A673 (cell line): ENCODE results near the gene FGR. TPM values are rescaled to one million over a fixed set of nuclear protein-coding genes. Genes with fewer than 3 reads are reported as not detected.

Experiments used
- BruUV-seq: library from RNA; stranded (reverse); fragments of 400-500 nt; replicated peaks from 2 replicates; lab custom pipeline; 2021; lab: Mats Ljungman, UMichigan
- CTCF ChIA-PET: fragments of 300-600 bp; sonication (Branson Sonifier 250); formaldehyde crosslinking; loops from one replicate; lab custom pipeline; 2022; ENCODE audit warnings: antibody characterized with exemption; lab: Charles Lee
- POLR2A ChIA-PET: fragments of 300-600 bp; sonication (Branson Sonifier 250); formaldehyde crosslinking; loops from one replicate; lab custom pipeline; 2022; ENCODE audit warnings: antibody characterized with exemption; ENCODE audit not compliant: low non-redundant PET; lab: Charles Lee
- DNase-seq: peaks from one replicate; pipeline ENCODE4 v3.0.0-alpha.2; 2015; ENCODE audit warnings: low spot score
- H3K27ac ChIP-seq: fragments of 200-600 bp; sonication (generic); 2 replicates; pipeline ENCODE4 v1.5.1; 2016; ENCODE audit warnings: mixed run types, low read depth, mild to moderate bottlenecking, mixed read lengths, antibody characterized with exemption, low read length; ENCODE audit not compliant: poor library complexity, severe bottlenecking
- H3K27me3 ChIP-seq: fragments of 200-600 bp; sonication (generic); replicated peaks from 2 replicates; pipeline ENCODE4 v1.6.1; 2017; ENCODE audit warnings: mixed run types, low read depth, mild to moderate bottlenecking, mixed read lengths, antibody characterized with exemption, low read length; ENCODE audit not compliant: insufficient read depth, poor library complexity
- H3K36me3 ChIP-seq: fragments of 200-600 bp; sonication (generic); 2 replicates; pipeline ENCODE4 v1.6.1; 2016; ENCODE audit warnings: mixed run types, mild to moderate bottlenecking, mixed read lengths, antibody characterized with exemption, low read length; ENCODE audit not compliant: insufficient read depth, poor library complexity, severe bottlenecking
- H3K4me1 ChIP-seq: fragments of 200-600 bp; sonication (generic); 2 replicates; pipeline ENCODE4 v1.6.1; 2017; ENCODE audit warnings: mixed run types, mild to moderate bottlenecking, mixed read lengths, antibody characterized with exemption, low read length; ENCODE audit not compliant: insufficient read depth, poor library complexity, severe bottlenecking
- H3K4me3 ChIP-seq: fragments of 200-600 bp; sonication (generic); 2 replicates; pipeline ENCODE4 v1.5.1; 2016; ENCODE audit warnings: low read depth, mixed run types, mild to moderate bottlenecking, mixed read lengths, low read length; ENCODE audit not compliant: poor library complexity, severe bottlenecking
- H3K9me3 ChIP-seq: fragments of 200-600 bp; sonication (generic); 2 replicates; pipeline ENCODE4 v1.6.1; 2016; ENCODE audit warnings: mixed run types, low read depth, mild to moderate bottlenecking, mixed read lengths, antibody characterized with exemption, low read length; ENCODE audit not compliant: poor library complexity, severe bottlenecking
- EZH2 ChIP-seq: fragments of 200-600 bp; sonication (generic); IDR thresholded peaks from 2 replicates; pipeline ENCODE4 v1.6.1; 2017; ENCODE audit warnings: borderline replicate concordance, low read depth, mild to moderate bottlenecking, mixed read lengths, antibody characterized with exemption, low read length; ENCODE audit not compliant: poor library complexity, severe bottlenecking
- intact Hi-C: fragments of 100-400 bp; cut with micrococcal nuclease; formaldehyde crosslinking; loops from one replicate; pipeline ENCODE4 v1.10.0; 2022; ENCODE audit not compliant: unreplicated experiment
- total RNA-seq: library from RNA; stranded (reverse); gene quantifications from 2 replicates; pipeline ENCODE4 v1.2.3, GENCODE V29; 2021
- TF ChIP-seq, protein P1 (sequence below): fragments of 300-800, 200-600 bp; sonication (generic); conservative IDR thresholded peaks from 2 replicates; pipeline ENCODE4 v1.5.1; 2017; ENCODE audit warnings: low read depth, mild to moderate bottlenecking, antibody characterized with exemption, low read length, moderate library complexity, mixed read lengths

FGR gene
- total RNA-seq, 1 experiment from 2014 or later, result not detected

DNA sequence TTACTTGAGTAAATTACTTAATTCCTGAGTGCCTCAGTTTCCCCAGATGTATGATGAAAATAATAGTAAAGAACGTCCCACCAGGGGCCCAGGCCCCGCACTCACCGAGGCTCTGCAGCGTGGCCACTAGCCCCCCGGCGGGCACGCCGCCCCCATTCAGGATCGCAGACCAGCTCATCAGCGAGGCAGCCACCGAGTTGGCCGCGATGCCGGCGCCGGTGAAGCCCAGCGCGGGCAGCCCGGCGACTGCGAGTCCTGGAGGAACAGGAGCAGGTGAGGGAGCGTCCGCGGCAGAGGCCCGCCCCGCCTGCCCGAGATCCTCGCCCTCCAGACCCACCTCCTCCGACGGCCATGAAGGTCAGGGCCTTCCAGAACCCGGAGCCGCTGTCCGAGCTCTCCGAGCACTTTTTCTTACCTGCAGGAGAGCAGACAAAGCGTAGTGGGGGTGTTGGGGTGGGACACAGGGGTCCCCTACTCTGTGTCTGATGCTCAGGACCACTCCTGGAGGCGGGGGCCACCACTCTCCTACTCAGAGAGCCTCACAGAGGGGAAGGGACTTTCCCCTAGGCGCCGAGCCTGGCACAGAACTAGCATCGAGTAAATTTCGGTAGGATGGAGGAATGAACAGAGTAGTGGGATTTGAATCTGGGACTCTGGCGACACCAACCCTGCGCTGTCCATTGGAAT, 33.3 kb upstream of the FGR start:
- no peaks in the 10 kb centered on the region for H3K9me3 ChIP-seq
- no peak for TF ChIP-seq EZH2
- TF ChIP-seq, protein P1, sequence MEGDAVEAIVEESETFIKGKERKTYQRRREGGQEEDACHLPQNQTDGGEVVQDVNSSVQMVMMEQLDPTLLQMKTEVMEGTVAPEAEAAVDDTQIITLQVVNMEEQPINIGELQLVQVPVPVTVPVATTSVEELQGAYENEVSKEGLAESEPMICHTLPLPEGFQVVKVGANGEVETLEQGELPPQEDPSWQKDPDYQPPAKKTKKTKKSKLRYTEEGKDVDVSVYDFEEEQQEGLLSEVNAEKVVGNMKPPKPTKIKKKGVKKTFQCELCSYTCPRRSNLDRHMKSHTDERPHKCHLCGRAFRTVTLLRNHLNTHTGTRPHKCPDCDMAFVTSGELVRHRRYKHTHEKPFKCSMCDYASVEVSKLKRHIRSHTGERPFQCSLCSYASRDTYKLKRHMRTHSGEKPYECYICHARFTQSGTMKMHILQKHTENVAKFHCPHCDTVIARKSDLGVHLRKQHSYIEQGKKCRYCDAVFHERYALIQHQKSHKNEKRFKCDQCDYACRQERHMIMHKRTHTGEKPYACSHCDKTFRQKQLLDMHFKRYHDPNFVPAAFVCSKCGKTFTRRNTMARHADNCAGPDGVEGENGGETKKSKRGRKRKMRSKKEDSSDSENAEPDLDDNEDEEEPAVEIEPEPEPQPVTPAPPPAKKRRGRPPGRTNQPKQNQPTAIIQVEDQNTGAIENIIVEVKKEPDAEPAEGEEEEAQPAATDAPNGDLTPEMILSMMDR, result no peak
- peaks cover 9% of the 10 kb centered on the region for H3K4me1 ChIP-seq
- intact Hi-C loops, result loop anchor here (5.0 kb wide), 1 partner anchor 266 kb away; no protein-coding TSS in a partner anchor
- no peaks in the 10 kb centered on the region for H3K27me3 ChIP-seq
- ChIA-PET CTCF (interaction anchor here (0.5 kb wide), 1 partner anchor 21 kb away, joined by 4 read pairs; no protein-coding TSS in a partner anchor), POLR2A (no interaction called here)
- BruUV-seq, result no TSS peak
- H3K36me3 ChIP-seq, result no peaks in the 10 kb centered on the region
- H3K27ac ChIP-seq, result no peak overlapping the region
- H3K4me3 ChIP-seq, result no peak overlapping the region
- DNase-seq, result no peak

DNA sequence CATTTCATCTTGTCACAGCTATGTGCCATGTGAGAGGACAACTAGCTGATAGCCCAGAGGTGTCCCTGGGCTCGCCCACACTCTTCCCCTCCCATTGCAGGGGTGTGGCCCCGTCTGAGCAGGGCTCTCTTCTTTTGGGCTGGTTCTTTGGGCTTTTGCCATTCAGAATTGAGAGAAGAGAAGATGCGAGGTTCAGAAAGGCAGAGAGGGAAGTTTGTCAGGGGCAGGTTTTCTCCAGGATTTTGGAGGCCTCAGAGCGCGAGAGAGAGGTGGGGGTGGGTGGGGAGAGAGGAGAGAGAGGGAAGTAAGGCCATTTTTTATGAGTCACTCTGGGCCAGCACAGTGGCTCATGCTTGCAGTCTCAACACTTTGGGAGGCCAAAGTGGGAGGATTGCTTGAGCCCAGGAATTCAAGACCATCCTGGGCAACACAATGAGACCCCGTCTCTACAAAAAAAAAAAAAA, 31.8 kb upstream of the FGR start:
- ChIA-PET POLR2A (no interaction called here), CTCF (interaction anchor here (0.6 kb wide), 4 partner anchors 64 to 301 kb away, joined by 3 to 5 read pairs (median 4); no protein-coding TSS in a partner anchor)
- no TSS peak for BruUV-seq
- DNase-seq, result no peak
- Histone ChIP-seq H3K27ac (no peak overlapping the region), H3K36me3 (no peaks in the 10 kb centered on the region), H3K27me3 (no peaks in the 10 kb centered on the region), H3K9me3 (no peaks in the 10 kb centered on the region), H3K4me1 (peaks cover 7% of the 10 kb centered on the region), H3K4me3 (no peak overlapping the region)
- intact Hi-C loops, result loop anchor here (5.0 kb wide), 1 partner anchor 265 kb away; no protein-coding TSS in a partner anchor
- TF ChIP-seq, protein P1, result no peak
- TF ChIP-seq EZH2, result no peak

DNA sequence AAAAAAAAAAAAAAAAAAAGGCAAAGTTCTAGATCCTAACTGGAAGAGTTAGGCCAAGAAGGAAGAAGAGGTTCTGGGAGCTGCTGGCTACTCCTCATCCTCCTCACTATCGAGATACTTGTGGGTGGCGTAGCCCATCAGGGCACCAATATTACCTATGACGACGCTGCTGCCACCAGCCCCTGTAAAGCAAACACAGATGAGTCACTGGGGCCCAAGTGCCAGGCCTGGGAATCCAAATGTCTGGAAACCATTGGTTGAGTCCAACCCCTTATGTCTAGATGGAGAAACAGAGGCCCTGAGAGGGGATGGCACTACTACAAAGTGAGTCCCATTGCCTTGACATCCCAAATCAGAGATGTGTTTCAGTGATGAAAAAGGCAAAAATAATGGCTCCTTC, 31.3 kb upstream of the FGR start:
- Histone ChIP-seq H3K4me3 (no peak overlapping the region), H3K4me1 (peaks cover 3% of the 10 kb centered on the region), H3K36me3 (no peaks in the 10 kb centered on the region), H3K27me3 (no peaks in the 10 kb centered on the region), H3K27ac (no peak overlapping the region), H3K9me3 (no peaks in the 10 kb centered on the region)
- intact Hi-C loops, result loop anchor here (5.0 kb wide), 1 partner anchor 264 kb away; no protein-coding TSS in a partner anchor
- no peak for TF ChIP-seq EZH2
- TF ChIP-seq, protein P1, result no peak
- POLR2A ChIA-PET, result no interaction called here
- no peak for DNase-seq
- CTCF ChIA-PET, result interaction anchor here (0.6 kb wide), 2 partner anchors 63 to 268 kb away, joined by 4 to 5 read pairs; no protein-coding TSS in a partner anchor
- no TSS peak for BruUV-seq
